Smooth muscle cell (in vitro differentiated cells): ENCODE measurements around the gene ALDH1L1. TPM values are rescaled to one million over a fixed set of nuclear protein-coding genes. Genes with fewer than 3 reads are reported as not detected.

ENCODE experiments used
- DNase-seq: peaks from one replicate; lab custom pipeline; 2025; ENCODE audit not compliant: unreplicated experiment; lab: John Stamatoyannopoulos, UW
- H2AFZ ChIP-seq: fragments of 200-600 bp; sonication (generic); 2 replicates; pipeline ENCODE4 v1.6.0; 2016; ENCODE audit warnings: antibody characterized with exemption, low read depth, mild to moderate bottlenecking
- H3F3A ChIP-seq: fragments of 200-600 bp; sonication (generic); 2 replicates; pipeline ENCODE4 v1.6.0; 2017; ENCODE audit warnings: antibody characterized with exemption, low read depth
- H3K27ac ChIP-seq: fragments of 200-600 bp; sonication (generic); 2 replicates; pipeline ENCODE4 v1.5.1; 2016; ENCODE audit warnings: low read depth, mild to moderate bottlenecking
- H3K27me3 ChIP-seq: fragments of 200-600 bp; sonication (generic); 2 replicates; pipeline ENCODE4 v1.6.1; 2016; ENCODE audit warnings: low read depth, mild to moderate bottlenecking
- H3K36me3 ChIP-seq: fragments of 200-600 bp; sonication (generic); 2 replicates; pipeline ENCODE4 v1.5.1; 2016; ENCODE audit warnings: low read depth
- H3K4me1 ChIP-seq: fragments of 200-600 bp; sonication (generic); 2 replicates; pipeline ENCODE4 v1.5.1; 2016; ENCODE audit warnings: low read depth
- H3K4me2 ChIP-seq: fragments of 200-600 bp; sonication (generic); 2 replicates; pipeline ENCODE4 v1.6.0; 2016; ENCODE audit warnings: mild to moderate bottlenecking
- H3K4me3 ChIP-seq: fragments of 200-600 bp; sonication (generic); 2 replicates; pipeline ENCODE4 v1.5.1; 2016; ENCODE audit warnings: mild to moderate bottlenecking
- H3K79me2 ChIP-seq: fragments of 200-600 bp; sonication (generic); 2 replicates; pipeline ENCODE4 v1.6.0; 2016; ENCODE audit warnings: low read depth, mild to moderate bottlenecking
- H3K9ac ChIP-seq: fragments of 200-600 bp; sonication (generic); 2 replicates; pipeline ENCODE4 v1.6.0; 2016; ENCODE audit warnings: low read depth
- H3K9me3 ChIP-seq: fragments of 200-600 bp; sonication (generic); replicated peaks from 2 replicates; pipeline ENCODE4 v1.5.1; 2016; ENCODE audit warnings: low read depth
- H4K20me1 ChIP-seq: fragments of 200-600 bp; sonication (generic); 2 replicates; pipeline ENCODE4 v1.6.0; 2016; ENCODE audit warnings: low read depth
- WGBS: methylation state at CpG from one replicate; pipeline ENCODE4 v1.1.7; 2016; ENCODE audit warnings: low lambda C conversion rate; 5-methylcytosine and 5-hydroxymethylcytosine counted together
- polyA plus RNA-seq: library from polyadenylated mRNA; unstranded; fragments of >200 nt; fragmentation: Nextera tagmentation; extraction: Ambion mirVana; gene quantifications from 2 replicates; pipeline ENCODE4 v1.2.1, GENCODE V29; 2016
- total RNA-seq: library from RNA; depleted of rRNA; stranded (reverse); fragments of >200 nt; gene quantifications from 2 replicates; pipeline ENCODE4 v1.2.3, GENCODE V29; 2014
- TF ChIP-seq, protein P1 (sequence below): fragments of 200-600 bp; sonication (generic); IDR thresholded peaks from 2 replicates; pipeline ENCODE4 v1.5.1; 2017; ENCODE audit warnings: borderline replicate concordance, mild to moderate bottlenecking, antibody characterized with exemption; ENCODE audit not compliant: insufficient read depth, poor library complexity, severe bottlenecking

ALDH1L1 gene
- total and polyA plus RNA-seq, 2 experiments from 2014 or later = 0.48 TPM; not detected in 1

DNA sequence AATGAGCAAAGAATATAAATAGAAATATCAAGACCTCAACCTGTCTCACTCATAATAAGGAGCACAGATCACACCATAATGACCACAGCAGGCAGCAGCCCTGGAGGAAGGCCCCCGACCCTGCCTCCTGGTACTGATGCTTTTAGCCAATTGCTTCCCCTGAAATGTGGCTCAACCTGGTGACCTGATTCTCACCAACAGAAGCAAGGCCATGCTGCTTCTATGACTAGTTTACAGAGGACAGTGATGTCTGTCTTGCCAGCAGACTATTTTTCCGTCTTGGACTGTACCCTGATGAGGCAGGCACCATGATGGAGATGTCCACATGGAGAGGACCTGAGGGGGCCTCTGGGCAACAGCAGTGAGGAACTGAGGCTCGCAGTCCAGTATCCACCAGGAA, 114.5 kb downstream of the ALDH1L1 start:
- Histone ChIP-seq H3K4me2 (no peak overlapping the region), H3K4me1 (no peaks in the 10 kb centered on the region), H3K9ac (no peak overlapping the region), H4K20me1 (no peaks in the 10 kb centered on the region), H3K27ac (no peak overlapping the region), H3K4me3 (no peak overlapping the region), H3K27me3 (no peaks in the 10 kb centered on the region), H2AFZ (no peak overlapping the region), H3K9me3 (no peaks in the 10 kb centered on the region), H3K36me3 (no peaks in the 10 kb centered on the region), H3F3A (no peaks in the 10 kb centered on the region), H3K79me2 (no peaks in the 10 kb centered on the region)
- 91% methylated on average over 3 of the region's 3 CpGs for WGBS
- no peak for DNase-seq
- TF ChIP-seq, protein P1, sequence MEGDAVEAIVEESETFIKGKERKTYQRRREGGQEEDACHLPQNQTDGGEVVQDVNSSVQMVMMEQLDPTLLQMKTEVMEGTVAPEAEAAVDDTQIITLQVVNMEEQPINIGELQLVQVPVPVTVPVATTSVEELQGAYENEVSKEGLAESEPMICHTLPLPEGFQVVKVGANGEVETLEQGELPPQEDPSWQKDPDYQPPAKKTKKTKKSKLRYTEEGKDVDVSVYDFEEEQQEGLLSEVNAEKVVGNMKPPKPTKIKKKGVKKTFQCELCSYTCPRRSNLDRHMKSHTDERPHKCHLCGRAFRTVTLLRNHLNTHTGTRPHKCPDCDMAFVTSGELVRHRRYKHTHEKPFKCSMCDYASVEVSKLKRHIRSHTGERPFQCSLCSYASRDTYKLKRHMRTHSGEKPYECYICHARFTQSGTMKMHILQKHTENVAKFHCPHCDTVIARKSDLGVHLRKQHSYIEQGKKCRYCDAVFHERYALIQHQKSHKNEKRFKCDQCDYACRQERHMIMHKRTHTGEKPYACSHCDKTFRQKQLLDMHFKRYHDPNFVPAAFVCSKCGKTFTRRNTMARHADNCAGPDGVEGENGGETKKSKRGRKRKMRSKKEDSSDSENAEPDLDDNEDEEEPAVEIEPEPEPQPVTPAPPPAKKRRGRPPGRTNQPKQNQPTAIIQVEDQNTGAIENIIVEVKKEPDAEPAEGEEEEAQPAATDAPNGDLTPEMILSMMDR = no peak

DNA sequence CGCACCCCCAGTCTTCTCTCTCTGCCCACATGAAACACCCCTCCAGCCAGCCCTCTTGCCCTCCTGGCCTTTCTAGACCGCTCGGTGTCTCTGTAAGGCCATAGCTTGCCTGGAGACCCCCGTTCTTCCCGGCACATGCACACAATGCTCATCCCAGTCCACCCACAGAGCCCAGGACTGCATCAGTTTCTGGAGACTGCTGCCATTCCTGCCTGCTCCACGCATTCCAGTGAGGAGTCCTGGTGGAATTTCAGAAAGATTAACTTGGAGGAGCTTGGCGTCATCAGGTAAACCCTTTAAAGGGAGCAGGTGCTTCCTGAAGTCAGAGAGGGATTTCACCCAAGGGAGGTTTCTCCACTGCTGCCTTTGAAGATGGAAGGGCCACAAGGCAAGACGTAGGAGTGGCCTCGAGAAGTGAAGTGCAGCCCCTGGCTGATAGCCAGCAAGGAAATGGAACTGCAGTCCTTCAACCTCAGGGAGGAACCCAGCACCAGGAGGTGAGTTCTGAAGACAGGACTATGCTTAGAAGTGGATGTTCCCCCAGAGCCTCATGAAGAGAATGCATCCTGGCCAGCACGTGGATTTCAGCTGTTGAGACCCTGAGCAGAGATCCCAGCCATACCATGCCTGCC, 115.6 kb downstream of the ALDH1L1 start:
- no peaks in the 10 kb centered on the region for H3K9me3 ChIP-seq
- H3K4me1 ChIP-seq = no peaks in the 10 kb centered on the region
- H3F3A ChIP-seq = no peaks in the 10 kb centered on the region
- H3K27me3 ChIP-seq = no peaks in the 10 kb centered on the region
- no peaks in the 10 kb centered on the region for H3K36me3 ChIP-seq
- H2AFZ ChIP-seq = no peak overlapping the region
- 83% methylated on average over 10 of the region's 10 CpGs for WGBS
- DNase-seq = no peak
- H3K79me2 ChIP-seq = no peaks in the 10 kb centered on the region
- H3K4me2 ChIP-seq = no peak overlapping the region
- no peaks in the 10 kb centered on the region for H4K20me1 ChIP-seq
- TF ChIP-seq, protein P1 = no peak
- H3K27ac ChIP-seq = no peak overlapping the region
- no peak overlapping the region for H3K4me3 ChIP-seq
- no peak overlapping the region for H3K9ac ChIP-seq

DNA sequence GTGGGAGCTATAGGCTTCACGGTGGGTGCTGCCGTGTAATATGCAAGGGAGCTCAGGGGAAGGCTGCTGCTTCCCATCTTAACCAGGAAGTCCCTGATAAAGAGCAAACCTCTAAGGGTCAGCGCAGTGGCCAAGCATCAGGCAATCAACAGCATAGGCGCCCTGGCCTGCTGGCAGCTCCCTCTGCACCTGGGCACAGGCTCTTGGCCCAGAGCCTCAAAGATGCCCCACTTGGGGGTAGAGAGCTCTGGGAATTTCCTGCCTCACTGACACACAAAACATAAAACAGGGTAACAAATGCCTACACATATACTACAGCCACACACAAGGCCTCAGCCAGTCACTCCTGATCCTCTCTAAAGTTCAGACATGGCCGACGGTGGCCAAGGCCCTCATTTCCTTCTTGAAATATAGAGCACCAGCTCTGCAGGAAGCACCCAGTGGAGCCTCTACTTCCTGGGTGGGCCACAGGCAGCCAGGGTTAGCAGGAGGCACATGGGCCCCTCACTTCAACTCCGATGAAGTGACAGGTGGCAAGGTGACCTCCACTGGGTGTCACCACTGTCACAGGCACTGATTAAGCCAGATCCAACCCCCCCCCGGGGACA, 116.9 kb downstream of the ALDH1L1 start:
- Histone ChIP-seq H3K36me3 (no peaks in the 10 kb centered on the region), H3K4me1 (no peaks in the 10 kb centered on the region), H3K79me2 (no peaks in the 10 kb centered on the region), H3K9me3 (no peaks in the 10 kb centered on the region), H3K27ac (no peak overlapping the region), H3K4me3 (no peak overlapping the region), H3K4me2 (no peak overlapping the region), H4K20me1 (no peaks in the 10 kb centered on the region), H3F3A (no peaks in the 10 kb centered on the region), H3K27me3 (no peaks in the 10 kb centered on the region), H3K9ac (no peak overlapping the region), H2AFZ (no peak overlapping the region)
- DNase-seq = no peak
- 94% methylated on average over 8 of the region's 8 CpGs for WGBS
- TF ChIP-seq, protein P1 = no peak
